Measurements from ENCODE around the gene CDHR5. TPM values are rescaled to one million over a fixed set of nuclear protein-coding genes. Genes with fewer than 3 reads are reported as not detected.

Gene CDHR5
- polyA plus RNA-seq, 1 experiment, result not detected

DNA sequence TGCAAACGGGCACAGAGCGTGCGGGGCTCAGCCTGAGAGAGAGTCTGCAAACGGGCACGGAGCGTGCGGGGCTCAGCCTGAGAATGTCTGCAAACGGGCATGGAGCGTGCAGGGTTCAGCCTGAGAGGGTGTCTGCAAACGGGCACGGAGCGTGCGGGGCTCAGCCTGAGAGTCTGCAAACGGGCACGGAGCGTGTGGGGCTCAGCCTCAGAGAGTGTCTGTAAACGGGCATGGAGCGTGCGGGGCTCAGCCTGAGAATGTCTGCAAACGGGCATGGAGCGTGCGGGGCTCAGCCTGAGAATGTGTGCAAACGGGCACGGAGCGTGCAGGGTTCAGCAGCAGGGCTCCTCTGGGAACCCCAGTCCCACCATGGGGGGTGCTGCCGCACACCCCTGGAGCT, 35.0 kb downstream of the CDHR5 start:
- Histone ChIP-seq H3K36me3 (ENCODE audit: control insufficient read depth, insufficient read depth, low read length) (peaks cover 32% of the 10 kb centered on the region), H3K27me3 (ENCODE audit: control insufficient read depth, insufficient read depth, low read length) (no peaks in the 10 kb centered on the region), H3K4me3 (ENCODE audit: low read depth, low read length) (no peak overlapping the region)
- TF ChIP-seq, protein P1, sequence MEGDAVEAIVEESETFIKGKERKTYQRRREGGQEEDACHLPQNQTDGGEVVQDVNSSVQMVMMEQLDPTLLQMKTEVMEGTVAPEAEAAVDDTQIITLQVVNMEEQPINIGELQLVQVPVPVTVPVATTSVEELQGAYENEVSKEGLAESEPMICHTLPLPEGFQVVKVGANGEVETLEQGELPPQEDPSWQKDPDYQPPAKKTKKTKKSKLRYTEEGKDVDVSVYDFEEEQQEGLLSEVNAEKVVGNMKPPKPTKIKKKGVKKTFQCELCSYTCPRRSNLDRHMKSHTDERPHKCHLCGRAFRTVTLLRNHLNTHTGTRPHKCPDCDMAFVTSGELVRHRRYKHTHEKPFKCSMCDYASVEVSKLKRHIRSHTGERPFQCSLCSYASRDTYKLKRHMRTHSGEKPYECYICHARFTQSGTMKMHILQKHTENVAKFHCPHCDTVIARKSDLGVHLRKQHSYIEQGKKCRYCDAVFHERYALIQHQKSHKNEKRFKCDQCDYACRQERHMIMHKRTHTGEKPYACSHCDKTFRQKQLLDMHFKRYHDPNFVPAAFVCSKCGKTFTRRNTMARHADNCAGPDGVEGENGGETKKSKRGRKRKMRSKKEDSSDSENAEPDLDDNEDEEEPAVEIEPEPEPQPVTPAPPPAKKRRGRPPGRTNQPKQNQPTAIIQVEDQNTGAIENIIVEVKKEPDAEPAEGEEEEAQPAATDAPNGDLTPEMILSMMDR (IDR thresholded peaks at IDR 0.05; ENCODE audit: insufficient read depth, low read depth, low read length), result no peak
- DNase-seq (ENCODE audit: low read depth), result no peak
- ChIA-PET CTCF (interaction anchor here (1.7 kb wide), 1 partner anchor 35 kb away, joined by 3 read pairs; no protein-coding TSS in a partner anchor), POLR2A (no interaction called here)

GRCh38 chr11:587978-588380, 36.8 kb downstream of the CDHR5 start:
- TF ChIP-seq, protein P1 (IDR thresholded peaks at IDR 0.05; ENCODE audit: insufficient read depth, low read depth, low read length), result no peak
- ChIA-PET POLR2A (no interaction called here), CTCF (interaction anchor here (1.7 kb wide), 1 partner anchor 33 kb away, joined by 3 read pairs; no protein-coding TSS in a partner anchor)
- H3K27me3 ChIP-seq (ENCODE audit: control insufficient read depth, insufficient read depth, low read length), result no peaks in the 10 kb centered on the region
- H3K4me3 ChIP-seq (ENCODE audit: low read depth, low read length), result no peak overlapping the region
- no peak for DNase-seq (ENCODE audit: low read depth)
- peaks cover 29% of the 10 kb centered on the region for H3K36me3 ChIP-seq (ENCODE audit: control insufficient read depth, insufficient read depth, low read length)

DNA sequence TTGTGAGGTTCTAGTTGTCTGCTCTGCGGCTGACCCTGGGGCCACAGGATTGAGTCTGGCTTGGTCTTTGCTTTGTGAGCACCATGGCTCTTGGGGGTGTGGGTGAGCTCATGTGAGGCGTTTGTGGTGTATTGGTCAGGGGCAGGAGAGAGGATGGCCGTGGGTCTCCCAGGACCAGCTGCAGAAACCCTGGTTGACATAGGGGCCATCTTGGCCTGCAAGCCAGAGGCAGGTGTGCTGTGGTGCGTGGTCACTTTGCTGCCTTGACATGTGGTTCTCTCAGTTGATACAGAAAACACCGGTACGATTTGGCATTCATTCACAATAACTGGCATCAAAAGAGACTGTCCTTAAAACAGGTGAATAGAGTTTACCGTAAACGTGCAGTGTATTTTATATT, 37.2 kb downstream of the CDHR5 start:
- Histone ChIP-seq H3K36me3 (ENCODE audit: control insufficient read depth, insufficient read depth, low read length) (peaks cover 24% of the 10 kb centered on the region), H3K27me3 (ENCODE audit: control insufficient read depth, insufficient read depth, low read length) (no peaks in the 10 kb centered on the region), H3K4me3 (ENCODE audit: low read depth, low read length) (no peak overlapping the region)
- no peak for DNase-seq (ENCODE audit: low read depth)
- ChIA-PET POLR2A (no interaction called here), CTCF (no interaction called here)
- TF ChIP-seq, protein P1 (IDR thresholded peaks at IDR 0.05; ENCODE audit: insufficient read depth, low read depth, low read length), result no peak

DNA sequence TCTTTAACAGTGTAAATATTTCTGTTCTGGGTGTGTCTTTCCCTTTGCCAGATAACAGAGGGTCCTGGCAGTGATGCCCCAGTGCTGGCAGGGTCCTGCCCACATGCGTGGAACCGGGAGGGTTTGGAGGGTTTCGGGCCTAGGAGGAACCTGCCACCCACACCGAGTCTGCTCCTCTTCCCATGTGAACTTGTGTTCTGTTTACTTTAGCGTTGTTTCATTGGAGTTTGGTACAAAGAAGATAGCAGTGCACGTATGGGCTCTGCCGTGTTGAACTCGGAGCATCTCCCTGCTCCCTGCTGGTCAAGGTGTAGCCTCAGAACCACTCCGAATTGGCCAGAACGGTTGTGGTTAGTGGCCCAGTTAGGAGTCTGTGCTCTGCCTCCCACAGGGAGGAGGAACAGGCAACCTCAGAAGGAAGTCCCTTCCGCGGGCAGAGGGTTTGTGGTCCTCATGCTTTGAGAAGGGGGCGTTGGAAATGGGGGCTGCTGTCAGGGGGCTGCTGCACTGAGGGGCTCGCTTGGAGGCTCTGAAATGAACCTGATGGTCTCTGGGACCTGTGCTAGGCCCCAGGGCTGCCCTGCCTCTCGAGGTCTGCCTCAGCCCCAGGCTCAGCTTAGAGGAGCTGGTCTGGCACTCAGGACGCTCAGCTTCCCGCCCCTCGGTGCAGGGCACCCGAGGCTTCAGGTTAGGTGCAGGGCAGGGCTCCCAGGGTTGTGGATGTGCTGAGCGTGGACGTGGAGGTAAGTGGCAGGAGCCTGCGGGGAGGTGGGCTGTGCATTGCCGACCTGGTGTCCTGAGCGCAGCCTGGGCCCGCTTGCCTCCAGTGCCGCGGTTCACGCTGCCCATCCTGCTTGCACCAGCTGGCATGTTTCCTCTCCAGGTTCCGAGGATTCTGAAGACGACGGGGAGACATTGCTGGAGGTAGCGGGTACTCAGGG, 38.1 kb downstream of the CDHR5 start:
- peaks cover 25% of the 10 kb centered on the region for H3K36me3 ChIP-seq (ENCODE audit: control insufficient read depth, insufficient read depth, low read length)
- ChIA-PET POLR2A (no interaction called here), CTCF (no interaction called here)
- H3K27me3 ChIP-seq (ENCODE audit: control insufficient read depth, insufficient read depth, low read length), result no peaks in the 10 kb centered on the region
- DNase-seq (ENCODE audit: low read depth), result no peak
- TF ChIP-seq, protein P1 (IDR thresholded peaks at IDR 0.05; ENCODE audit: insufficient read depth, low read depth, low read length), result no peak
- no peak overlapping the region for H3K4me3 ChIP-seq (ENCODE audit: low read depth, low read length)

DNA sequence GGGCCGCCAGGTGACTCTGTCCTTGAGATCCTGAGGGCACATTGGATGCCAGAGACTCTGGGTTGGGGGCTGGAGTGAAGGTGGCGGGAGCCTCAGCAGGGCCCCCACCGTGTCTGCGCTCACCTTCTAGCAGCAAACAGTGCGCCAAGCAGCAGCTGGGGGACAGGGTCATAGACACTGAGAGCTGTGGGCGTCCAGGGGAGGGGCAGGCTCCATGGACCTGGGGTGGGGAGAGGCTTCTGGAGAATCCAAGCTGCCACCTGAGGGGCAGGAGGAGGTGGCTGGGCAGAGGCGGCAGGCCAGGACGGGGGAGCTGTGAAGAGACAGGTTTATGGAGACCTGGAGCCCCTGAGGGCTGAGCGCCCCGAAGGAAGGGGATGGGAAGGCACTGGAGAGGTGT, 40.5 kb downstream of the CDHR5 start:
- ChIA-PET CTCF (interaction anchor here (1.5 kb wide), 1 partner anchor 12 kb away, joined by 3 read pairs; no protein-coding TSS in a partner anchor), POLR2A (no interaction called here)
- no peaks in the 10 kb centered on the region for H3K27me3 ChIP-seq (ENCODE audit: control insufficient read depth, insufficient read depth, low read length)
- TF ChIP-seq, protein P1 (IDR thresholded peaks at IDR 0.05; ENCODE audit: insufficient read depth, low read depth, low read length), result no peak
- no peak for DNase-seq (ENCODE audit: low read depth)
- peaks cover 18% of the 10 kb centered on the region for H3K36me3 ChIP-seq (ENCODE audit: control insufficient read depth, insufficient read depth, low read length)
- H3K4me3 ChIP-seq (ENCODE audit: low read depth, low read length), result no peak overlapping the region
